CD4-positive, alpha-beta T cell (primary cell): ENCODE results near the gene CPVL. TPM values are rescaled to one million over a fixed set of nuclear protein-coding genes. Genes with fewer than 3 reads are reported as not detected.

Experiments used
- ATAC-seq: fragments of 200-7000 bp; cut with Tn5 transposase; one replicate; pipeline ENCODE4 v1.10.0; 2022; ENCODE audit warnings: mild to moderate bottlenecking; ENCODE audit not compliant: poor library complexity
- CTCF ChIA-PET: fragments of 350-600 bp; sonication (Branson Sonifier 250); formaldehyde crosslinking; loops from one replicate; lab custom pipeline; 2021; ENCODE audit warnings: antibody characterized with exemption, inconsistent platforms; lab: Charles Lee
- POLR2A ChIA-PET: fragments of 350-600 bp; sonication (Branson Sonifier 250); formaldehyde crosslinking; loops from one replicate; lab custom pipeline; 2021; ENCODE audit warnings: antibody characterized with exemption, inconsistent platforms; lab: Charles Lee
- DNase-seq, 14 experiments: peaks; one replicate each; pipeline ENCODE4 v3.0.0-alpha.2; 2013 to 2020; ENCODE audit warnings: mixed read lengths in 2 of 14
- H3K27ac ChIP-seq, 2 donors: one replicate each; pipeline versions ENCODE4 v1.5.1 to v1.7.0; 2013; ENCODE audit warnings: low read length in 2 of 2, low read depth in 1 of 2, mild to moderate bottlenecking in 1 of 2
- H3K27me3 ChIP-seq, 2 experiments: 1 replicate in 1 of 2; 2 replicates in 1 of 2; pipeline versions ENCODE4 v1.6.1 to v1.7.0; 2013; ENCODE audit warnings: low read length in 2 of 2, control low read depth in 1 of 2, mild to moderate bottlenecking in 1 of 2, moderate library complexity in 1 of 2; ENCODE audit not compliant: insufficient read depth in 2 of 2, control insufficient read depth in 1 of 2
- H3K36me3 ChIP-seq: one replicate; pipeline ENCODE4 v1.6.1; 2013; ENCODE audit warnings: low read length, control low read depth; ENCODE audit not compliant: insufficient read depth
- H3K4me1 ChIP-seq: one replicate; pipeline ENCODE4 v1.6.1; 2013; ENCODE audit warnings: low read length, control low read depth; ENCODE audit not compliant: insufficient read depth
- H3K4me3 ChIP-seq: one replicate; pipeline ENCODE4 v1.5.1; 2013; ENCODE audit warnings: mild to moderate bottlenecking, low read length, moderate library complexity
- H3K9me3 ChIP-seq, 2 experiments: 1 replicate in 1 of 2; 2 replicates in 1 of 2; pipeline versions ENCODE4 v1.6.1 to v1.7.0; 2013; ENCODE audit warnings: low read length in 2 of 2, mild to moderate bottlenecking in 2 of 2, control low read depth in 1 of 2, moderate library complexity in 1 of 2; ENCODE audit not compliant: control insufficient read depth in 1 of 2, insufficient read depth in 1 of 2
- H3K27ac Mint-ChIP-seq: one replicate; pipeline ENCODE4 v1.8.0; 2020; ENCODE audit warnings: mixed read lengths
- H3K27me3 Mint-ChIP-seq: one replicate; pipeline ENCODE4 v1.8.0; 2021; ENCODE audit warnings: mixed read lengths
- H3K36me3 Mint-ChIP-seq: one replicate; pipeline ENCODE4 v1.8.0; 2021; ENCODE audit warnings: low read depth, mixed read lengths
- H3K4me1 Mint-ChIP-seq: one replicate; pipeline ENCODE4 v1.8.0; 2021; ENCODE audit warnings: low read depth, mixed read lengths
- H3K4me3 Mint-ChIP-seq: one replicate; pipeline ENCODE4 v1.8.0; 2020; ENCODE audit warnings: mild to moderate bottlenecking, mixed read lengths
- H3K9me3 Mint-ChIP-seq: one replicate; pipeline ENCODE4 v1.8.0; 2020; ENCODE audit warnings: mixed read lengths
- CTCF ChIP-seq: fragments of 200-600 bp; IDR thresholded peaks from one replicate; pipeline ENCODE4 v1.8.0; 2022; ENCODE audit warnings: antibody characterized with exemption, mild to moderate bottlenecking
- intact Hi-C, 2 experiments: fragments of 100-400 bp; cut with DNase I in 1 of 2; cut with micrococcal nuclease in 1 of 2; formaldehyde crosslinking; loops; one replicate each; pipeline versions ENCODE4 v1.15.1 to v1.9.0; 2023 to 2025; cut with DNase I, micrococcal nuclease
- total RNA-seq, 174 experiments: library from RNA in 2 of 174; stranded (reverse) in 2 of 174; gene quantifications; one replicate each; pipeline ENCODE4 v1.2.3 and lab custom pipeline; 2021 to 2026

Gene CPVL
- total RNA-seq, 2 experiments from 2014 or later, result 3.8 to 4.5 TPM

GRCh38 chr7:29066641-29067040, 79.7 kb downstream of the CPVL start:
- DNase-seq (no peak), ATAC-seq (no peak)
- no peaks in the 10 kb centered on the region for H3K9me3 Mint-ChIP-seq
- H3K27me3 ChIP-seq, result no peaks in the 10 kb centered on the region
- no peak overlapping the region for H3K4me3 ChIP-seq
- H3K4me1 ChIP-seq, result no peaks in the 10 kb centered on the region
- ChIA-PET CTCF (no interaction called here), POLR2A (no interaction called here)
- peaks cover 4% of the 10 kb centered on the region for H3K27me3 Mint-ChIP-seq
- H3K4me3 Mint-ChIP-seq, result no peak overlapping the region
- no peak for TF ChIP-seq CTCF
- H3K27ac Mint-ChIP-seq, result no peak overlapping the region
- intact Hi-C loops, result no loop called here
- H3K9me3 ChIP-seq, result no peaks in the 10 kb centered on the region
- no peaks in the 10 kb centered on the region for H3K36me3 ChIP-seq
- H3K27ac ChIP-seq, result no peak overlapping the region
- no peaks in the 10 kb centered on the region for H3K4me1 Mint-ChIP-seq
- no peaks in the 10 kb centered on the region for H3K36me3 Mint-ChIP-seq

GRCh38 chr7:29065181-29065857, 81.0 kb downstream of the CPVL start:
- ChIA-PET POLR2A (no interaction called here), CTCF (no interaction called here)
- Histone ChIP-seq H3K27ac (no peak overlapping the region), H3K4me1 (no peaks in the 10 kb centered on the region), H3K4me3 (no peak overlapping the region), H3K36me3 (no peaks in the 10 kb centered on the region), H3K9me3 (no peaks in the 10 kb centered on the region), H3K27me3 (no peaks in the 10 kb centered on the region)
- intact Hi-C loops, result no loop called here
- ATAC-seq (no peak), DNase-seq (no peak)
- Mint-ChIP-seq H3K27me3 (peaks cover 4% of the 10 kb centered on the region), H3K9me3 (no peaks in the 10 kb centered on the region), H3K27ac (no peak overlapping the region), H3K4me1 (no peaks in the 10 kb centered on the region), H3K36me3 (no peaks in the 10 kb centered on the region), H3K4me3 (no peak overlapping the region)
- TF ChIP-seq CTCF, result no peak

- peaks cover 0 to 1% of the 10 kb centered on the region in 2 experiments for H3K9me3 ChIP-seq
- H3K4me1 ChIP-seq, result no peaks in the 10 kb centered on the region
Observed at GRCh38 chr7:29063872-29064271, 82.5 kb downstream of the CPVL start.

More at GRCh38 chr7:29063872-29064271, 82.5 kb downstream of the CPVL start:
- Mint-ChIP-seq H3K4me3 (no peak overlapping the region), H3K27me3 (peaks cover 4% of the 10 kb centered on the region), H3K9me3 (peaks cover 3% of the 10 kb centered on the region), H3K27ac (no peak overlapping the region), H3K4me1 (no peaks in the 10 kb centered on the region), H3K36me3 (no peaks in the 10 kb centered on the region)
- no peak for DNase-seq
- Histone ChIP-seq H3K27me3 (no peaks in the 10 kb centered on the region), H3K4me3 (no peak overlapping the region), H3K36me3 (no peaks in the 10 kb centered on the region), H3K27ac (no peak overlapping the region)
- intact Hi-C loops, result no loop called here
- CTCF ChIA-PET, result no interaction called here
- TF ChIP-seq CTCF, result no peak
- POLR2A ChIA-PET, result no interaction called here
- no peak for ATAC-seq
